ENCODE data around the gene RBM33. TPM values are rescaled to one million over a fixed set of nuclear protein-coding genes. Genes with fewer than 3 reads are reported as not detected.

Gene RBM33
- total and polyA plus RNA-seq, 2 of the 13 experiments (the other 11 are each of a cell fraction or from before 2014, with no cell fraction given): 12.4 to 28.9 TPM

GRCh38 chr7:155808549-155809331, 164.3 kb downstream of the RBM33 start (continued):
- TF ChIP-seq, protein P1, sequence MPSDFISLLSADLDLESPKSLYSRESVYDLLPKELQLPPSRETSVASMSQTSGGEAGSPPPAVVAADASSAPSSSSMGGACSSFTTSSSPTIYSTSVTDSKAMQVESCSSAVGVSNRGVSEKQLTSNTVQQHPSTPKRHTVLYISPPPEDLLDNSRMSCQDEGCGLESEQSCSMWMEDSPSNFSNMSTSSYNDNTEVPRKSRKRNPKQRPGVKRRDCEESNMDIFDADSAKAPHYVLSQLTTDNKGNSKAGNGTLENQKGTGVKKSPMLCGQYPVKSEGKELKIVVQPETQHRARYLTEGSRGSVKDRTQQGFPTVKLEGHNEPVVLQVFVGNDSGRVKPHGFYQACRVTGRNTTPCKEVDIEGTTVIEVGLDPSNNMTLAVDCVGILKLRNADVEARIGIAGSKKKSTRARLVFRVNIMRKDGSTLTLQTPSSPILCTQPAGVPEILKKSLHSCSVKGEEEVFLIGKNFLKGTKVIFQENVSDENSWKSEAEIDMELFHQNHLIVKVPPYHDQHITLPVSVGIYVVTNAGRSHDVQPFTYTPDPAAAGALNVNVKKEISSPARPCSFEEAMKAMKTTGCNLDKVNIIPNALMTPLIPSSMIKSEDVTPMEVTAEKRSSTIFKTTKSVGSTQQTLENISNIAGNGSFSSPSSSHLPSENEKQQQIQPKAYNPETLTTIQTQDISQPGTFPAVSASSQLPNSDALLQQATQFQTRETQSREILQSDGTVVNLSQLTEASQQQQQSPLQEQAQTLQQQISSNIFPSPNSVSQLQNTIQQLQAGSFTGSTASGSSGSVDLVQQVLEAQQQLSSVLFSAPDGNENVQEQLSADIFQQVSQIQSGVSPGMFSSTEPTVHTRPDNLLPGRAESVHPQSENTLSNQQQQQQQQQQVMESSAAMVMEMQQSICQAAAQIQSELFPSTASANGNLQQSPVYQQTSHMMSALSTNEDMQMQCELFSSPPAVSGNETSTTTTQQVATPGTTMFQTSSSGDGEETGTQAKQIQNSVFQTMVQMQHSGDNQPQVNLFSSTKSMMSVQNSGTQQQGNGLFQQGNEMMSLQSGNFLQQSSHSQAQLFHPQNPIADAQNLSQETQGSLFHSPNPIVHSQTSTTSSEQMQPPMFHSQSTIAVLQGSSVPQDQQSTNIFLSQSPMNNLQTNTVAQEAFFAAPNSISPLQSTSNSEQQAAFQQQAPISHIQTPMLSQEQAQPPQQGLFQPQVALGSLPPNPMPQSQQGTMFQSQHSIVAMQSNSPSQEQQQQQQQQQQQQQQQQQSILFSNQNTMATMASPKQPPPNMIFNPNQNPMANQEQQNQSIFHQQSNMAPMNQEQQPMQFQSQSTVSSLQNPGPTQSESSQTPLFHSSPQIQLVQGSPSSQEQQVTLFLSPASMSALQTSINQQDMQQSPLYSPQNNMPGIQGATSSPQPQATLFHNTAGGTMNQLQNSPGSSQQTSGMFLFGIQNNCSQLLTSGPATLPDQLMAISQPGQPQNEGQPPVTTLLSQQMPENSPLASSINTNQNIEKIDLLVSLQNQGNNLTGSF (CRISPR knock-in tag; IDR thresholded peaks at IDR 0.05): peak; percentile 83; the same call in 1 of the 2 replicates
- TF ChIP-seq MLXIP (CRISPR knock-in tag; IDR thresholded peaks at IDR 0.05; ENCODE audit: borderline replicate concordance) (peak; percentile 64; the same call in 1 of the 2 replicates), TAF1 (CRISPR knock-in tag; IDR thresholded peaks at IDR 0.05) (peak; percentile 59), KDM1A (CRISPR knock-in tag; IDR thresholded peaks at IDR 0.05) (no peak), GTF3A (CRISPR knock-in tag; conservative IDR thresholded peaks at IDR 0.05) (no peak), ISX (CRISPR knock-in tag; conservative IDR thresholded peaks at IDR 0.05) (no peak), POGZ (CRISPR knock-in tag; IDR thresholded peaks at IDR 0.05) (no peak; the same call in 1 of the 2 replicates), PHF5A (CRISPR knock-in tag; IDR thresholded peaks at IDR 0.05; ENCODE audit: low read depth, unreplicated experiment) (no peak), GABPB1 (CRISPR knock-in tag; IDR thresholded peaks at IDR 0.05) (peak; percentile 69; the same call in 1 of the 2 replicates), ZMYM4 (CRISPR knock-in tag; IDR thresholded peaks at IDR 0.05) (0 out of 2 replicates have a peak, but pooled peaks have one; percentile 40), TIGD3 (CRISPR knock-in tag; IDR thresholded peaks at IDR 0.05; ENCODE audit: borderline replicate concordance) (no peak)
- TF ChIP-seq, protein P2, sequence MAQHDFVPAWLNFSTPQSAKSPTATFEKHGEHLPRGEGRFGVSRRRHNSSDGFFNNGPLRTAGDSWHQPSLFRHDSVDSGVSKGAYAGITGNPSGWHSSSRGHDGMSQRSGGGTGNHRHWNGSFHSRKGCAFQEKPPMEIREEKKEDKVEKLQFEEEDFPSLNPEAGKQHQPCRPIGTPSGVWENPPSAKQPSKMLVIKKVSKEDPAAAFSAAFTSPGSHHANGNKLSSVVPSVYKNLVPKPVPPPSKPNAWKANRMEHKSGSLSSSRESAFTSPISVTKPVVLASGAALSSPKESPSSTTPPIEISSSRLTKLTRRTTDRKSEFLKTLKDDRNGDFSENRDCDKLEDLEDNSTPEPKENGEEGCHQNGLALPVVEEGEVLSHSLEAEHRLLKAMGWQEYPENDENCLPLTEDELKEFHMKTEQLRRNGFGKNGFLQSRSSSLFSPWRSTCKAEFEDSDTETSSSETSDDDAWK (CRISPR knock-in tag; IDR thresholded peaks at IDR 0.05): no peak
- TF ChIP-seq, protein P3, sequence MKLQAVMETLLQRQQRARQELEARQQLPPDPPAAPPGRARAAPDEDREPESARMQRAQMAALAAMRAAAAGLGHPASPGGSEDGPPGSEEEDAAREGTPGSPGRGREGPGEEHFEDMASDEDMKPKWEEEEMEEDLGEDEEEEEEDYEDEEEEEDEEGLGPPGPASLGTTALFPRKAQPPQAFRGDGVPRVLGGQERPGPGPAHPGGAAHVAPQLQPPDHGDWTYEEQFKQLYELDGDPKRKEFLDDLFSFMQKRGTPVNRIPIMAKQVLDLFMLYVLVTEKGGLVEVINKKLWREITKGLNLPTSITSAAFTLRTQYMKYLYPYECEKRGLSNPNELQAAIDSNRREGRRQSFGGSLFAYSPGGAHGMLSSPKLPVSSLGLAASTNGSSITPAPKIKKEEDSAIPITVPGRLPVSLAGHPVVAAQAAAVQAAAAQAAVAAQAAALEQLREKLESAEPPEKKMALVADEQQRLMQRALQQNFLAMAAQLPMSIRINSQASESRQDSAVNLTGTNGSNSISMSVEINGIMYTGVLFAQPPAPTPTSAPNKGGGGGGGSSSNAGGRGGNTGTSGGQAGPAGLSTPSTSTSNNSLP (IDR thresholded peaks at IDR 0.05; ENCODE audit: low read depth, low read length): no peak
- TF ChIP-seq, protein P4, sequence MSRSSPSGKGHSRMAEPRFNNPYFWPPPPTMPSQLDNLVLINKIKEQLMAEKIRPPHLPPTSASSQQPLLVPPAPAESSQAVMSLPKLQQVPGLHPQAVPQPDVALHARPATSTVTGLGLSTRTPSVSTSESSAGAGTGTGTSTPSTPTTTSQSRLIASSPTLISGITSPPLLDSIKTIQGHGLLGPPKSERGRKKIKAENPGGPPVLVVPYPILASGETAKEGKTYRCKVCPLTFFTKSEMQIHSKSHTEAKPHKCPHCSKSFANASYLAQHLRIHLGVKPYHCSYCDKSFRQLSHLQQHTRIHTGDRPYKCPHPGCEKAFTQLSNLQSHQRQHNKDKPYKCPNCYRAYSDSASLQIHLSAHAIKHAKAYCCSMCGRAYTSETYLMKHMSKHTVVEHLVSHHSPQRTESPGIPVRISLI (CRISPR knock-in tag; IDR thresholded peaks at IDR 0.05; ENCODE audit: borderline replicate concordance): no peak
